Hindlimb muscle (tissue), 1 donor: ENCODE results near the gene NRROS. TPM values are rescaled to one million over a fixed set of nuclear protein-coding genes. Genes with fewer than 3 reads are reported as not detected.
"Not testable (repeated sequence)": the region's sequence is repeated elsewhere in the genome, so short reads cannot be mapped to it uniquely, and the experiment has no call there.

Experiments
- DNase-seq: peaks from one replicate; pipeline ENCODE4 v3.0.0-alpha.2; 2013
- polyA plus RNA-seq: library from polyadenylated mRNA; unstranded; fragments of 120-200 nt; gene quantifications from one replicate; pipeline ENCODE4 v1.2.1, GENCODE V29; 2013; ENCODE audit not compliant: insufficient read length

Gene NRROS
- polyA plus RNA-seq, 1 donor, result 5.7 TPM

DNA sequence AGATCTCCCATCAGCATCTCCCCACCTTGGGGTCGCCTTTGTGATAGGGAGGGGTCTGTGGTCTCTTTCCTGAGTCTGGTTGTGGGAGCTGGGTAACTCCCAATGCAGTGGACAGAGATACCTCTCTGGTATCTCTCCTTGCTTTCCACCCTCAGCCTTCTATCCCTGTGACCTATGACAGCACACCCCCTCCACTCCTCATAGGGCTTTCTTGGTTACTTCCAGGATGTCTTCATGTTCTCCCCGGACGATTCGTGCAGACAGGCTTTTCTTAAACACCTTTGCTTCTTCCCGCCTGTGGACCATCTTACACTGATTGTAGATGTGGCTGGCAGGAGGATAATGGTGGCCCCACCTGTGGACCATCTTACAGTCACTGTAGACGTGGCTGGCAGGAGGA is 14.2 kb upstream of the NRROS start:
- DNase-seq, result no peak

DNA sequence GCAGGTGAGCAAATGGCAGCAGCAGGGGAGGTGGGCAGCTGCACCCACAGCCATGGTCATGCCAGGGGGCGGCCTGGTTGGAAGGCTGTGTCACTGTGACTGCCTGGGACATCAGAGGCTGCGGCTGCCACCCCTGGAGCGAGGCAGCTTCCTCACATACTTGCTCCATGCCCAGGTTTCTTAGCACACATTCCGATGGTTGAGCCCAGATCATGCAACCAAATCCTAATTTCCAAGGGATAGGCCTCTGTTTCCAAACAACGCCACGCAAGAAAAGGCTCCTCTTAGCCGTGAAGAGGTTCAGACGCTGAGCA is 11.6 kb upstream of the NRROS start:
- DNase-seq, result no peak

DNA sequence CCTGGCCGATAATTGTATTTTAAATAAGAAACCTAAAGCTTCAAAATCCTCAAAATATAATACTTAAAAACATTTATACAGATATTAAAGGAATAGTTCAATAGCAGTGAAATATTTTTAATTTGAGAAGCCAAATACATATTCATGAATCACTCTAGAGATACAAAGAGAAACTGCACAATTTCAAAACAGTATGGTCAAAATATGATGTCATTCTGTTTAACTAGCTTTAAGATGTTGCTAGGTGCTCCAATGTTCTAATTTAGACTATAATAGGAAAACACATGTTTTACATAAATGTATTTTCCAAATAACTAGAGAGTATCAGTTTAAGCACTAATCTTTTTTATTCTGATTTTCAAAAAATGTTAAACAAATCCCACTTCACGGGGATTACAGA is 10.3 kb upstream of the NRROS start:
- no peak for DNase-seq

DNA sequence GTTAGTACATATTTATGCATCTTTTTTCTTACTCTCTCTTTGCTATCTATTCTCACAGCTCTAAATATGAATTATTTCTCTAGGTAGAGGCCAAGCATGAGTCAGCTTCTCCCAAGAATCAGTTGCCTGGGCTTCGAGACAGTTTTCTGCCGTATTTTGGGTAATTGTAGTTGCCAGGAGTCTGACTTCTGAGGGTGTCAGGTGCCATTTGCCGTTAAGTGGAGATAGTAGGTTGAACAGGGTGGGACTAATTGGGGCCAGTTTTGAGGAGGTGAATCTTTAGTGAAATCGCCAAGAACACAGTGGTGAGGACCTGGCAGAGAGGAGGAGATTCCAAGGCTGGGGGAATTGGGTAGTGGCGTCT is 7.8 kb upstream of the NRROS start:
- no peak for DNase-seq

GRCh38 chr3:196632046-196632751 is 7.3 kb upstream of the NRROS start:
- peak; percentile 81 for DNase-seq

DNA sequence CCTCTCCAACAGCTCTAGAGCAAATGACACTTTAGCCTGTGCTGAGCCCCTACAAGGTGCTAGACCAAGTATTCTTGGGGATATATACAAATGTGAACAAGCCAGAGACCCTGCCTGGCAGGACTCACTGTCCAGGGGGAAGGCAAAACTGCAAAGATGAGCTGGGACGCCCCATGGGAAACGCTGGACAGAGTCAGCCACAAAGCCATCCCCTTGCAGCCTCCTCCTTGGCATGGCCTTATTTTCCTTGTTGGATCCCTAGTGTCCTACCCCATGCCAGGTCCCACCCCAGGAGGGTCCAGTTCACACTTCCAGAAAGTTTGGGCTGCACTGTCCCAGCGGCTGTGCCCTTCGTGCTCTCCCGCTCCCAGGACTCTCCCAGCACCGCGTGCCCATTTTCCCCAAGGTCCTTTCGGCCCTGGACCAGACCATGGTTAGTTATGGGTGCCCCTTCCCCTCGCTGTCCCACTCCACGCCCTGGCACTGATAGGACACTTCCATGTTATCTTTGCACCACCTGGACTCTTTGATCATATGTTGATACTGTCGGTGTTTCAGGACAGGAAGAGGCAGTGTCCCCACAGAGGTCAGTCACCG is 5.8 kb upstream of the NRROS start:
- no peak for DNase-seq

DNA sequence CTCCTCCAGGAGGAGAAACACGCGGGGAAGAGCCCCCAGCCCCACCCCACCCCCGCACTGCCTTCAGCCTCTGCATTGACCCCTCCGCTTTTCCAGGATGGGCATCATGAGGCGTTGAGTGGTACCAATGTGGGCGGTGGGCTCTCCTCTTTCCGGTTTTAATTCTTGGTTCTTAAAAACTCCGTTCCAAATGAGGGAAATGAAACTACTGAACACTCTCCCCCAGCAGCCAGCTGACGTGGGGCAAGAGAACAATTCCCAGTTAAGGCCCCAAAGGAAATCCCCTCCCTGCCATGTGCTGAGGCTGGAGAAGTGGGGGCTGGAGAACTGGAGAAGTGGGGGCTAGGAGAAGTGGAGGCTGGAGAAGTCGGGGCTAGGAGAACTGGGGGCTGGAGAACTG is 5.3 kb upstream of the NRROS start:
- no peak for DNase-seq

DNA sequence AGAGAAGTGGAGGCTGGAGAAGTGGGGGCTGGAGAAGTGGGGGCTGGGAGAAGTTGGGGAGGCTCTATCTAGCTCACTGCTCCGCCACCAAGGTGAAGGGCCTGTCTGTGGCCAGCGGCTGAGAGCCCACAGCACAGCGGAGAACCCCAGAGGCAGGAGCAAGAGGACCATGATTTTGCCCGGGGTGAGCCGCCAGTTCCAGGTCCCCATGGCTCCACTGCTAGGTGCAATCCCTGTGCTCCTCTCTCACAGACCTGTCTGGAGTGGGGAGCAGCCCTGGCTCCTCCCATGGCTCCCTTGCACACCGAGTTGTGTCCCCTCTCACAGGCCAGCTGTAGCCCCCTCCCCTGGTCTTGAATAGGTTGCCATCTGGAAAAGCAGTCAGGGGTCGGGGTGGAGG is 4.7 kb upstream of the NRROS start:
- DNase-seq, result no peak

DNA sequence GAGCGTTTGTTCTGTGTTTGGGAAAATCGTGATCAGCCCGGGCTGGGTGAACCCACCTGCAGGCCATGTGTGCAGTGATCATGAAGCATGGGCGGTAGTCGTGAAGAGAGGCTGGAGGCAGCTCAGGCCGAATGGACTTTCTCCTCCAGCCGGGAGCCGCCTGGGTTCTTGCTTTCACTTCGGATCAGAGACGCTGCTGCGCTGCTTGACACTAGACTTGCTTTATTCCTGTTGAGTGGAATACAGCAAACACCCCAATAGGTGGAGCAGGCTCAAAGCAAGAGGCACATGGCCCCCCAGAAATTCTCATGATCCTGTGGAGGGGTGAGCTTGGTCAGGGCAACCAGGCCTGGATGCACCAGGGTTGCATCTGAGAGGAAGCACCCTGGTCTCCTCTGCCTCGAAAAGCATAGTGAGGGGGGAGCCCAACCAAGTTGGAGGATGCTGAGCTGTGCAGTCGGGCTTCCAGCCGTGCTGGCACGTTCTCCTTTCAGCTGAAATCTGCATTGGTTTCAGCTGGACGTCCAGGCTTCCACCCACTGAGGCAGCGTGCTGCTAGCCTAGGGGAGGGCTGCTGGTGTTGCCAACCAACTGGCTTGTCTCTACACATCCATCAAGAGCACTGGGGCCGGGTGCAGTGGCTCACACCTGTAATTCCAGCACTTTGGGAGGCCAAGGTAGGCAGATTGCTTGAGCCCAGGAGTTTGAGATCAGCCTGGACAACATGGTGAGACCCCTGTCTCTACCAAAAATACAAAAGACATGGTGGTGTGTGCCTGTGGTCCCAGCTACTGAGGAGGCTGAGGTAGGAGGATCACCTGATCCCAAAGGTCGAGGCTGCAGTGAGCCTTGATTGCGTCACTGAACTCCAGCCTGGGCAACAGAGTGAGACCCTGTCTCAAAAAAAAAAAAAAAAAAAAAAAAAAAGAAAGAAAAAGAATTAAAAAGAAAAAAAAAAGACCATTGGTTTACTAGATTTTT is 2.8 kb upstream of the NRROS start:
- DNase-seq, result no peak

GRCh38 chr3:196637941-196638340 is 1.6 kb upstream of the NRROS start:
- not testable (repeated sequence) for DNase-seq

GRCh38 chr3:196638861-196639482 is 522 bp upstream of the NRROS start:
- DNase-seq, result no peak

DNA sequence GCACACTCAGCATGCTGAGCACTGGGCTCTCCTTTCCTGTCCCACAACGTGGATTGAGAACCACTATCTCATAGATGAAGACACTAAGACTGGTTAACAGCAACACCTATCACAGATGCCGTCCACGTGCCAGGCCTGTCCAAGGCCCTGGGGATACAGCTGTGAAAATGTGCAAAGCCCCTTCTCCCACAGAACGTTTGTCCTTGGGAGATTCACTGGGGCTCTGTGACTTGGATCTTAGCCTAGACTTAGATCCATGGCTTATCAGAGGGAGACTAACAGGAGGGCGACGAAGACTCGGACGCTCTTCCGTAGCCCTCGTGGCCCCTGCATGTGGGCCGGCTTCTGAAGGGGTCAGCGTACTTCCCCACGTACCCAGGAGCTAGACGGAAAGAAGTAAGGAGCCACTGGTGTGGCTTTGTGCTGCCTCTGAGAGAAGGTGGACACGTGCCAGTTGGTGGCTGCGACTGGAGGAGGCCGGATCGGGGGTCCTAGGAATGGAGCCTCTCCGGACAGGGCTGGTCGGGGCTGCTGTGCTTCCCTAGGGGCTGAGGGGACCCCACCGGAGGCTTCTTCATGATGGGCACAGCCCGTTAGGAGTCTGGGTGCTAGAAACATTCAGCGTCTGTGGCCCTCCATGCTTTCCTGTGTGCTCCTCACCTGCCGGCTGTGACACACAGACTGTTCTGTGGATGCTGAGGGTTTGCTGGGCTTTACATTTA is 964 bp downstream of the NRROS start:
- no peak for DNase-seq

DNA sequence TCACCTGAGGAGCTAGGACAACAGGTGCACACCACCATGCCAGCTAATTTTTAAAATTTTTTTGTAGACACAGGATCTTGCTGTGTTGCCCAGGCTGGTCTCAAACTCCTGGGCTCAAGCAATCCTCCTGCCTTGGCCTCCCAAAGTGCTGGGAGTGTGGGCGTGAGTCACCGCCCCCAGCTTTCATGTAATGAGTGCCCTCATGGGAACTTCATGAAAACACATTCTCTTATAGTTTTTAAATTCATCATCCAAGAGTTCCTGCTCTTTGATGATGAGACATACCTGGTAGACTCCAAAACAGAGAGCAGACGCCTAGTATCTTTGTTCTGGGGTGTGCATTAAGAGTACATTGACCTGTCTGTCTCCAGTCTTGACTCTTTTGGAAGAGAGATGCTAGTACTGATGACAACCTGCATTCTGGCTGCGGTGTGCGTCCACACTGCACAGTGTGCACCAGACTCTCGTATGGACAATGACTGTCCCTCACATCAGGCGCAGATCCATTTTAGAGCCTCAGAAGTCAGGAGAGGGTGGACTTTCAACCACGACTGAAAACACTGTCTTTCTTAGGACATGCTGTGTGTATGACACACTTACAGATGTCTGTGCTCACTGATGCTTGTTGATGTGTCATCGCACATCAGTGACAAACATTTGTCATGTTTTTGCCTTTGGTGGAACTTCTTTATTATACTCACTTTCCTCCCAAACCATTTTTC is 2.0 kb downstream of the NRROS start:
- no peak for DNase-seq

DNA sequence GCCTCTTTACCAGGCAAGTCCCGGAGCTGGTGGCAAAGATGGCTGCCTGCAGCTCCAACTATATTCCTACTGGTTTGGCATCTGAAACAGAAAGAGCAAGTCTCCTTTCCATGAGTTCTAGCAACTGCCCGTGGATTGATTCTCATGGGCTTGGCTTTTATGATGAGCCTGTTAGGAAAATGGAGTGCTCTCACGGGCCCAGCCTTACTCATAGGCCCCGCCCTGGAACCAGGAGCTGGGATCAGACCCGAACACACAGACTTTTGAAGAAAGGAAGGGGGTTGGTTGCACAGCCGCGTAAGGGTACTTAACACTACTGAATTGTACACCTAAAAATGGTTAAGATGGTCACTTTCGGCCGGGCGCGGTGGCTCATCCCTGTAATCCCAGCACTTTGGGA is 2.9 kb downstream of the NRROS start:
- no peak for DNase-seq

- DNase-seq, result no peak
Observed at GRCh38 chr3:196643201-196643749, 3.8 kb downstream of the NRROS start.

GRCh38 chr3:196643761-196644160 is 4.3 kb downstream of the NRROS start:
- DNase-seq, result no peak

- no peak for DNase-seq
Observed at GRCh38 chr3:196645096-196645495, 5.6 kb downstream of the NRROS start.

DNA sequence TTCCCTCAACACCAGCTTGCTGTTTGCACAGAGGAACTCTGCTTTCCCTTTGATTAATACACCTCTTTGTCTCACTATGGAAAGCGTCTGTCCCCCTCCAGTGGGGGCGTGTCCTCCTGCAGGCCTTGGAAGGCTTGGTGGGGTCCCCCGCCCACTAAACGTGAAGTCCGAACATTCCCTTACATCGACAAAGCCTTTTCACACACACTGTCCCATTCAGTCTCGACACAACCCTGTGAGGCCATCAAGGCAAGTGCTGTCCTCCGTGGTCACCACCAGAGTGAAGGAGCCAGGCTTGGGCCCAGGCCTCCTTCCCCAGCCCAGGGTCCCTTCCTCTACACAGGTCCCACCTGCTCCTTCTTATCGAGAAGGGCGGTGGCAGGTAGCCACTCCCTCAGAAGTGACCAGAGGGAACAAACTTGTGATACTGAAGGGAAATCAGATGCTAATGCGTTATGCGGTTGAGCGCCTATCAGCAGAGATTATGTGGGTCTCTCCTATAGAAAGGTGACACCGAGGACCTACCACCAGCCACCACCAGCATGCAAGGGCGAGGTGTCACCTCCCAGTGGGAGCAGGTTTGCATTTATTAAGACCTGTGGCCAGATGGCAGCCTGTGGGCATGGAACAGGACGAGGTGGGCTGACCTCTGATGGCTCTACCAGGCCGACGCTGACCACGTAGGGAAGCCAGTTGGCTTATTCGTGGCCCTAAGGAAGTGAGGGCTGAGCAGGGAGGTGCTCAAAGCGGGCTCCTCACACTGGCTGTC is 6.6 kb downstream of the NRROS start:
- DNase-seq, result no peak

GRCh38 chr3:196646666-196647216 is 7.2 kb downstream of the NRROS start:
- no peak for DNase-seq

- DNase-seq, result no peak
Observed at GRCh38 chr3:196650740-196651311, 11.3 kb downstream of the NRROS start.
